H9 (cell line): ENCODE measurements around the gene TNIP1. TPM values are rescaled to one million over a fixed set of nuclear protein-coding genes. Genes with fewer than 3 reads are reported as not detected.

Experiments
- DNase-seq: peaks from one replicate; pipeline ENCODE4 v3.0.0-alpha.2; 2017
- H2AFZ ChIP-seq: one replicate; pipeline ENCODE4 v1.6.1; 2013; ENCODE audit warnings: mild to moderate bottlenecking, low read length, control low read depth, moderate library complexity
- H2AK5ac ChIP-seq: 2 replicates; pipeline ENCODE4 v1.6.1; 2013; ENCODE audit warnings: low read length, control low read depth, mixed read lengths; ENCODE audit not compliant: insufficient read length
- H2BK120ac ChIP-seq: one replicate; pipeline ENCODE4 v1.6.1; 2013; ENCODE audit warnings: low read depth, mild to moderate bottlenecking, low read length, control low read depth, inconsistent platforms; ENCODE audit not compliant: poor library complexity, severe bottlenecking
- H2BK12ac ChIP-seq: 2 replicates; pipeline ENCODE4 v1.6.1; 2013; ENCODE audit warnings: low read length, control low read depth, mixed read lengths, low read depth; ENCODE audit not compliant: insufficient read length
- H2BK15ac ChIP-seq: 2 replicates; pipeline ENCODE4 v1.6.1; 2013; ENCODE audit warnings: low read depth, low read length, control low read depth
- H2BK20ac ChIP-seq: one replicate; pipeline ENCODE4 v1.6.1; 2013; ENCODE audit warnings: low read depth, mild to moderate bottlenecking, low read length, control low read depth, inconsistent platforms; ENCODE audit not compliant: poor library complexity, severe bottlenecking
- H2BK5ac ChIP-seq: 2 replicates; pipeline ENCODE4 v1.6.1; 2013; ENCODE audit warnings: low read length, control low read depth, mixed read lengths; ENCODE audit not compliant: insufficient read length
- H3K14ac ChIP-seq: 2 replicates; pipeline ENCODE4 v1.6.1; 2013; ENCODE audit warnings: low read length, control low read depth; ENCODE audit not compliant: insufficient read depth
- H3K18ac ChIP-seq: 2 replicates; pipeline ENCODE4 v1.6.1; 2013; ENCODE audit warnings: low read depth, mild to moderate bottlenecking, mixed read lengths, low read length, control low read depth; ENCODE audit not compliant: insufficient read length
- H3K23ac ChIP-seq: 2 replicates; pipeline ENCODE4 v1.6.1; 2013; ENCODE audit warnings: low read length, control low read depth, mixed read lengths, low read depth; ENCODE audit not compliant: insufficient read length
- H3K23me2 ChIP-seq: 2 replicates; pipeline ENCODE4 v1.6.1; 2013; ENCODE audit warnings: low read depth, mild to moderate bottlenecking, mixed read lengths, low read length, control low read depth; ENCODE audit not compliant: insufficient read length, poor library complexity, severe bottlenecking
- H3K27ac ChIP-seq: 2 replicates; pipeline ENCODE4 v1.5.1; 2013; ENCODE audit warnings: low read length, control low read depth, mixed read lengths, low read depth; ENCODE audit not compliant: insufficient read length
- H3K27me3 ChIP-seq: 2 replicates; pipeline ENCODE4 v1.6.1; 2013; ENCODE audit warnings: low read length, control low read depth, inconsistent platforms; ENCODE audit not compliant: insufficient read depth
- H3K4ac ChIP-seq: 2 replicates; pipeline ENCODE4 v1.6.1; 2013; ENCODE audit warnings: low read depth, mild to moderate bottlenecking, control low read depth, inconsistent platforms, low read length, moderate library complexity
- H3K4me1 ChIP-seq: 2 replicates; pipeline ENCODE4 v1.6.1; 2013; ENCODE audit warnings: low read length, control low read depth, inconsistent platforms; ENCODE audit not compliant: insufficient read depth
- H3K4me2 ChIP-seq: 2 replicates; pipeline ENCODE4 v1.6.1; 2013; ENCODE audit warnings: low read length, control low read depth, mixed read lengths; ENCODE audit not compliant: insufficient read length, insufficient read depth
- H3K56ac ChIP-seq: 2 replicates; pipeline ENCODE4 v1.6.1; 2013; ENCODE audit warnings: low read depth, mild to moderate bottlenecking, mixed read lengths, low read length, control low read depth; ENCODE audit not compliant: insufficient read length
- H3K79me1 ChIP-seq: 2 replicates; pipeline ENCODE4 v1.6.1; 2013; ENCODE audit warnings: low read depth, mild to moderate bottlenecking, moderate library complexity, low read length, control low read depth, inconsistent platforms; ENCODE audit not compliant: insufficient read depth, poor library complexity, severe bottlenecking
- H3K79me2 ChIP-seq: 2 replicates; pipeline ENCODE4 v1.6.1; 2013; ENCODE audit warnings: low read length, control low read depth, inconsistent platforms; ENCODE audit not compliant: insufficient read depth
- H3K9ac ChIP-seq: 2 replicates; pipeline ENCODE4 v1.6.1; 2013; ENCODE audit warnings: low read length, control low read depth, mixed read lengths; ENCODE audit not compliant: insufficient read length; ENCODE audit errors: extremely low read depth
- H3K9me3 ChIP-seq: one replicate; pipeline ENCODE4 v1.6.1; 2013; ENCODE audit warnings: low read depth, low read length, inconsistent platforms; ENCODE audit not compliant: control insufficient read depth
- H3T11ph ChIP-seq: one replicate; pipeline ENCODE4 v1.6.1; 2013; ENCODE audit warnings: mild to moderate bottlenecking, low read length, control low read depth, inconsistent platforms
- H4K20me1 ChIP-seq: one replicate; pipeline ENCODE4 v1.6.1; 2013; ENCODE audit not compliant: control insufficient read depth, insufficient read length, insufficient read depth
- H4K5ac ChIP-seq: 2 replicates; pipeline ENCODE4 v1.6.1; 2013; ENCODE audit warnings: low read depth, mild to moderate bottlenecking, mixed read lengths, low read length, control low read depth; ENCODE audit not compliant: insufficient read length
- H4K8ac ChIP-seq: replicated peaks from 2 replicates; pipeline ENCODE4 v1.6.1; 2013; ENCODE audit warnings: low read length, control low read depth, mixed read lengths, low read depth; ENCODE audit not compliant: insufficient read length
- H4K91ac ChIP-seq: 2 replicates; pipeline ENCODE4 v1.6.1; 2013; ENCODE audit warnings: low read depth, mild to moderate bottlenecking, moderate library complexity, mixed read lengths, low read length, control low read depth; ENCODE audit not compliant: insufficient read length
- H3K27ac Mint-ChIP-seq, 3 experiments: 2 replicates in 2 of 3; 3 replicates in 1 of 3; pipeline ENCODE4 v1.8.0; 2020 to 2021; ENCODE audit warnings: mixed read lengths in 3 of 3, mild to moderate bottlenecking in 1 of 3, moderate library complexity in 1 of 3
- H3K27me3 Mint-ChIP-seq: 2 replicates; pipeline ENCODE4 v1.8.0; 2021; ENCODE audit warnings: low read depth, mild to moderate bottlenecking, moderate library complexity, mixed read lengths
- H3K36me3 Mint-ChIP-seq, 3 experiments: 2 replicates in 2 of 3; 3 replicates in 1 of 3; pipeline ENCODE4 v1.8.0; 2020 to 2021; ENCODE audit warnings: low read depth in 3 of 3, mixed read lengths in 3 of 3; ENCODE audit not compliant: insufficient read depth in 1 of 3
- H3K4me1 Mint-ChIP-seq, 2 experiments: 2 replicates each; pipeline ENCODE4 v1.8.0; 2020; ENCODE audit warnings: mixed read lengths in 2 of 2
- H3K4me3 Mint-ChIP-seq, 2 experiments: 2 replicates in 1 of 2; 3 replicates in 1 of 2; pipeline ENCODE4 v1.8.0; 2020 to 2021; ENCODE audit warnings: mild to moderate bottlenecking in 2 of 2, mixed read lengths in 2 of 2, moderate library complexity in 1 of 2
- H3K9me3 Mint-ChIP-seq, 2 experiments: 2 replicates in 1 of 2; 3 replicates in 1 of 2; pipeline ENCODE4 v1.8.0; 2020; ENCODE audit warnings: mild to moderate bottlenecking in 2 of 2, mixed read lengths in 2 of 2, moderate library complexity in 1 of 2
- WGBS: extraction: QIAGEN DNeasy Blood & Tissue Kit; methylation state at CpG from one replicate; pipeline ENCODE4 v1.1.7; 2013; ENCODE audit warnings: missing lambda C conversion rate, low lambda C conversion rate, mixed read lengths; ENCODE audit not compliant: insufficient read length; ENCODE audit errors: extremely low coverage; 5-methylcytosine and 5-hydroxymethylcytosine counted together
- total RNA-seq: library from RNA; stranded (reverse); gene quantifications from 2 replicates; pipeline ENCODE4 v1.2.1, GENCODE V29; 2021
- TF ChIP-seq, protein P1 (sequence below): fragments of 200-600 bp; sonication (generic); conservative IDR thresholded peaks from 3 replicates; pipeline ENCODE4 v1.8.0; 2021; ENCODE audit warnings: antibody characterized with exemption, mild to moderate bottlenecking

TNIP1 gene
- total RNA-seq, 1 experiment from 2014 or later, result 40.8 TPM

GRCh38 chr5:151118913-151119575 lies 38.2 kb upstream of the TNIP1 start:
- Mint-ChIP-seq H3K36me3 (peaks cover 5 to 55% (median 48%) of the 10 kb centered on the region in 3 experiments; a peak in 5 of 7 replicates), H3K27ac (peak overlapping the region in 2 of 3 experiments; percentile 47 to 51; a peak in 3 of 7 replicates), H3K4me1 (peaks cover 4 to 5% of the 10 kb centered on the region in 2 experiments), H3K27me3 (no peaks in the 10 kb centered on the region), H3K9me3 (no peaks in the 10 kb centered on the region; a peak in 1 of 5 replicates), H3K4me3 (no peak overlapping the region)
- Histone ChIP-seq H3K9ac (no peak overlapping the region), H2BK120ac (no peak overlapping the region), H3K27ac (no peak overlapping the region), H3K79me2 (no peaks in the 10 kb centered on the region), H3T11ph (no peak overlapping the region), H3K4me1 (no peaks in the 10 kb centered on the region), H3K14ac (no peak overlapping the region), H3K23ac (no peak overlapping the region), H3K27me3 (no peaks in the 10 kb centered on the region), H4K5ac (no peak overlapping the region), H4K91ac (no peak overlapping the region), H3K79me1 (no peaks in the 10 kb centered on the region), H2BK5ac (no peak overlapping the region), H4K8ac (no peak overlapping the region), H3K4me2 (no peak overlapping the region), H2AFZ (no peak overlapping the region), H2BK12ac (no peak overlapping the region), H2AK5ac (no peak overlapping the region), H3K23me2 (no peaks in the 10 kb centered on the region), H3K56ac (no peak overlapping the region), H2BK20ac (no peak overlapping the region), H3K9me3 (no peaks in the 10 kb centered on the region), H3K18ac (no peak overlapping the region), H3K4ac (no peak overlapping the region), H2BK15ac (no peak overlapping the region), H4K20me1 (no peaks in the 10 kb centered on the region)
- no peak for DNase-seq
- TF ChIP-seq, protein P1, sequence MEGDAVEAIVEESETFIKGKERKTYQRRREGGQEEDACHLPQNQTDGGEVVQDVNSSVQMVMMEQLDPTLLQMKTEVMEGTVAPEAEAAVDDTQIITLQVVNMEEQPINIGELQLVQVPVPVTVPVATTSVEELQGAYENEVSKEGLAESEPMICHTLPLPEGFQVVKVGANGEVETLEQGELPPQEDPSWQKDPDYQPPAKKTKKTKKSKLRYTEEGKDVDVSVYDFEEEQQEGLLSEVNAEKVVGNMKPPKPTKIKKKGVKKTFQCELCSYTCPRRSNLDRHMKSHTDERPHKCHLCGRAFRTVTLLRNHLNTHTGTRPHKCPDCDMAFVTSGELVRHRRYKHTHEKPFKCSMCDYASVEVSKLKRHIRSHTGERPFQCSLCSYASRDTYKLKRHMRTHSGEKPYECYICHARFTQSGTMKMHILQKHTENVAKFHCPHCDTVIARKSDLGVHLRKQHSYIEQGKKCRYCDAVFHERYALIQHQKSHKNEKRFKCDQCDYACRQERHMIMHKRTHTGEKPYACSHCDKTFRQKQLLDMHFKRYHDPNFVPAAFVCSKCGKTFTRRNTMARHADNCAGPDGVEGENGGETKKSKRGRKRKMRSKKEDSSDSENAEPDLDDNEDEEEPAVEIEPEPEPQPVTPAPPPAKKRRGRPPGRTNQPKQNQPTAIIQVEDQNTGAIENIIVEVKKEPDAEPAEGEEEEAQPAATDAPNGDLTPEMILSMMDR, result no peak
- WGBS, result no CpG with 5 or more reads among the region's 7 CpGs
